Hepatocyte (in vitro differentiated cells): ENCODE results near the gene TTC12. TPM values are rescaled to one million over a fixed set of nuclear protein-coding genes. Genes with fewer than 3 reads are reported as not detected.

Source experiments
- DNase-seq: peaks from one replicate; pipeline ENCODE4 v3.0.0-alpha.2; 2016; ENCODE audit warnings: low spot score
- H2AFZ ChIP-seq: fragments of 200-600 bp; sonication (generic); 2 replicates; pipeline ENCODE4 v1.6.0; 2016; ENCODE audit warnings: antibody characterized with exemption, mild to moderate bottlenecking
- H3K27ac ChIP-seq: fragments of 200-600 bp; sonication (generic); 2 replicates; pipeline ENCODE4 v1.5.1; 2016; ENCODE audit warnings: mild to moderate bottlenecking
- H3K27me3 ChIP-seq: fragments of 200-600 bp; sonication (generic); 2 replicates; pipeline ENCODE4 v1.6.1; 2016
- H3K36me3 ChIP-seq: fragments of 200-600 bp; sonication (generic); replicated peaks from 2 replicates; pipeline ENCODE4 v1.5.1; 2016; ENCODE audit warnings: low read depth; ENCODE audit not compliant: insufficient read depth
- H3K4me1 ChIP-seq: fragments of 200-600 bp; sonication (generic); 2 replicates; pipeline ENCODE4 v1.5.1; 2016; ENCODE audit warnings: mild to moderate bottlenecking, moderate library complexity; ENCODE audit not compliant: insufficient read depth
- H3K4me2 ChIP-seq: fragments of 200-600 bp; sonication (generic); 2 replicates; pipeline ENCODE4 v1.6.0; 2016
- H3K4me3 ChIP-seq: fragments of 200-600 bp; sonication (generic); 2 replicates; pipeline ENCODE4 v1.5.1; 2016; ENCODE audit warnings: mild to moderate bottlenecking
- H3K79me2 ChIP-seq: fragments of 200-600 bp; sonication (generic); 2 replicates; pipeline ENCODE4 v1.6.0; 2017; ENCODE audit warnings: mild to moderate bottlenecking
- H3K9me2 ChIP-seq: fragments of 200-600 bp; sonication (generic); replicated peaks from 2 replicates; pipeline ENCODE4 v1.6.0; 2017; ENCODE audit warnings: mild to moderate bottlenecking; ENCODE audit not compliant: insufficient read depth
- H3K9me3 ChIP-seq: fragments of 200-600 bp; sonication (generic); 2 replicates; pipeline ENCODE4 v1.5.1; 2016; ENCODE audit warnings: low read depth, mild to moderate bottlenecking
- H4K20me1 ChIP-seq: fragments of 200-600 bp; sonication (generic); 2 replicates; pipeline ENCODE4 v1.6.0; 2016; ENCODE audit warnings: mild to moderate bottlenecking; ENCODE audit not compliant: insufficient read depth, poor library complexity, severe bottlenecking
- CTCF ChIP-seq: fragments of 200-600 bp; sonication (generic); IDR thresholded peaks from 2 replicates; pipeline ENCODE4 v1.5.1; 2016; ENCODE audit warnings: antibody characterized with exemption, mild to moderate bottlenecking; ENCODE audit not compliant: poor library complexity
- EZH2 ChIP-seq: fragments of 200-600 bp; sonication (generic); IDR thresholded peaks from 2 replicates; pipeline ENCODE4 v1.6.1; 2016; ENCODE audit warnings: antibody characterized with exemption, mild to moderate bottlenecking, borderline replicate concordance
- EZH2phosphoT487 ChIP-seq: fragments of 200-600 bp; sonication (generic); IDR thresholded peaks from one replicate; pipeline ENCODE4 v1.6.1; 2018; ENCODE audit warnings: antibody characterized with exemption, mild to moderate bottlenecking, low read depth, moderate library complexity; ENCODE audit not compliant: unreplicated experiment, severe bottlenecking
- WGBS: methylation state at CpG from one replicate; pipeline ENCODE4 v1.1.6; 2016; ENCODE audit warnings: low lambda C conversion rate; ENCODE audit errors: missing lambda C conversion rate; 5-methylcytosine and 5-hydroxymethylcytosine counted together
- polyA plus RNA-seq: library from polyadenylated mRNA; unstranded; fragments of >200 nt; fragmentation: Nextera tagmentation; extraction: Ambion mirVana; gene quantifications from 2 replicates; pipeline ENCODE4 v1.2.1, GENCODE V29; 2016
- total RNA-seq: library from RNA; depleted of rRNA; stranded (reverse); fragments of >200 nt; gene quantifications from 2 replicates; pipeline ENCODE4 v1.2.3, GENCODE V29; 2014

Gene TTC12
- total and polyA plus RNA-seq, 2 experiments from 2014 or later, result 9.2 to 12.4 TPM

GRCh38 chr11:113349528-113349927, 35.1 kb downstream of the TTC12 start:
- TF ChIP-seq EZH2phosphoT487 (no peak), CTCF (no peak), EZH2 (no peak)
- no peak overlapping the region for H3K4me2 ChIP-seq
- H3K27ac ChIP-seq, result no peak overlapping the region
- no peaks in the 10 kb centered on the region for H3K27me3 ChIP-seq
- WGBS, result 89% methylated on average over 3 of the region's 3 CpGs
- H3K9me2 ChIP-seq, result no peaks in the 10 kb centered on the region
- H2AFZ ChIP-seq, result no peak overlapping the region
- peaks cover 3% of the 10 kb centered on the region for H3K36me3 ChIP-seq
- no peaks in the 10 kb centered on the region for H3K79me2 ChIP-seq
- no peaks in the 10 kb centered on the region for H4K20me1 ChIP-seq
- no peak overlapping the region for H3K4me3 ChIP-seq
- no peaks in the 10 kb centered on the region for H3K4me1 ChIP-seq
- H3K9me3 ChIP-seq, result no peaks in the 10 kb centered on the region
- DNase-seq, result no peak

- no peak for DNase-seq
- TF ChIP-seq EZH2, result no peak
- TF ChIP-seq EZH2phosphoT487, result no peak
- no peak for TF ChIP-seq CTCF
- Histone ChIP-seq H3K27ac (no peak overlapping the region), H3K4me1 (no peaks in the 10 kb centered on the region), H3K9me2 (no peaks in the 10 kb centered on the region), H4K20me1 (no peaks in the 10 kb centered on the region), H3K36me3 (peaks cover 3% of the 10 kb centered on the region), H3K9me3 (no peaks in the 10 kb centered on the region), H3K4me2 (no peak overlapping the region), H3K27me3 (no peaks in the 10 kb centered on the region), H3K4me3 (no peak overlapping the region), H2AFZ (no peak overlapping the region), H3K79me2 (no peaks in the 10 kb centered on the region)
- WGBS, result 92% methylated on average over 11 of the region's 11 CpGs
Observed at GRCh38 chr11:113350336-113351067, 36.1 kb downstream of the TTC12 start.

- Histone ChIP-seq H4K20me1 (no peaks in the 10 kb centered on the region), H3K27ac (no peak overlapping the region), H3K4me1 (no peaks in the 10 kb centered on the region), H2AFZ (no peak overlapping the region), H3K9me3 (no peaks in the 10 kb centered on the region), H3K27me3 (no peaks in the 10 kb centered on the region), H3K9me2 (no peaks in the 10 kb centered on the region), H3K4me2 (no peak overlapping the region), H3K79me2 (no peaks in the 10 kb centered on the region), H3K36me3 (peaks cover 3% of the 10 kb centered on the region), H3K4me3 (no peak overlapping the region)
- TF ChIP-seq EZH2phosphoT487 (no peak), CTCF (no peak), EZH2 (no peak)
- WGBS, result 51% methylated on average over 3 of the region's 3 CpGs
- DNase-seq, result no peak
Observed at GRCh38 chr11:113351068-113351450, 36.7 kb downstream of the TTC12 start.
